Aorta (tissue), 5 donors: ENCODE measurements around the gene CLDN2. TPM values are rescaled to one million over a fixed set of nuclear protein-coding genes. Genes with fewer than 3 reads are reported as not detected.

ENCODE experiments used
- ATAC-seq: fragments of 200-7000 bp; cut with Tn5 transposase; one replicate; pipeline ENCODE4 v1.9.1; 2022; ENCODE audit warnings: moderate library complexity; ENCODE audit not compliant: low FRiP score
- DNase-seq, 2 donors: peaks; one replicate each; pipeline ENCODE4 v3.0.0-alpha.2; 2020
- H3K27ac ChIP-seq, 2 donors: one replicate each; pipeline ENCODE4 v1.5.1; 2013; ENCODE audit warnings: low read length in 2 of 2, mild to moderate bottlenecking in 2 of 2, moderate library complexity in 2 of 2, control low read depth in 1 of 2, inconsistent platforms in 1 of 2, low read depth in 1 of 2
- H3K27me3 ChIP-seq, 2 donors: one replicate each; pipeline ENCODE4 v1.6.1; 2013; ENCODE audit warnings: control low read depth in 1 of 2, low read length in 1 of 2, mild to moderate bottlenecking in 1 of 2, moderate library complexity in 1 of 2; ENCODE audit not compliant: insufficient read depth in 2 of 2, control insufficient read depth in 1 of 2
- H3K36me3 ChIP-seq, 2 donors: one replicate each; pipeline ENCODE4 v1.6.1; 2013; ENCODE audit warnings: control low read depth in 1 of 2, low read length in 1 of 2, mild to moderate bottlenecking in 1 of 2; ENCODE audit not compliant: insufficient read depth in 2 of 2, control insufficient read depth in 1 of 2
- H3K4me1 ChIP-seq, 2 donors: one replicate each; pipeline ENCODE4 v1.6.1; 2013; ENCODE audit warnings: low read length in 2 of 2, control low read depth in 1 of 2, mild to moderate bottlenecking in 1 of 2, moderate library complexity in 1 of 2; ENCODE audit not compliant: insufficient read depth in 2 of 2, control insufficient read depth in 1 of 2
- H3K4me3 ChIP-seq, 2 donors: one replicate each; pipeline ENCODE4 v1.5.1; 2013; ENCODE audit warnings: low read length in 2 of 2, control low read depth in 1 of 2, mild to moderate bottlenecking in 1 of 2
- H3K9me3 ChIP-seq: one replicate; pipeline ENCODE4 v1.6.1; 2013; ENCODE audit warnings: mild to moderate bottlenecking, low read length; ENCODE audit not compliant: control insufficient read depth
- WGBS, 2 donors: extraction: QIAGEN DNeasy Blood & Tissue Kit; methylation state at CpG; one replicate each; pipeline ENCODE4 v1.1.7; 2013; 5-methylcytosine and 5-hydroxymethylcytosine counted together
- intact Hi-C, 2 donors: fragments of 100-400 bp; cut with DNase I; formaldehyde crosslinking; loops; one replicate each; pipeline versions ENCODE4 v1.14.2 to v1.15.0; 2022
- polyA plus RNA-seq, 2 donors: library from polyadenylated mRNA; stranded (reverse); fragments of 200-250 nt; gene quantifications; one replicate each; pipeline ENCODE4 v1.2.3, GENCODE V29; 2013
- total RNA-seq, 2 donors: library from RNA; stranded (reverse); fragmentation: NEBNext Ultra II Directional; extraction: Animal tissue kit (Norgen Biotek cat#: 25700); gene quantifications; one replicate each; pipeline ENCODE4 v1.2.1, GENCODE V29; 2021
- donor health status: healthy with polysubstance abuse.
- donor health status: Bipolar disorder and iron deficiency.
- donor health status: DM: no; HTN: no; CAD: no.
- donor health status: DM: no; HTN: no; CAD: no.
- donor health status: DM: yes; HTN: yes; CAD: no.

The CLDN2 gene
- total and polyA plus RNA-seq, 4 donors, result not detected

DNA sequence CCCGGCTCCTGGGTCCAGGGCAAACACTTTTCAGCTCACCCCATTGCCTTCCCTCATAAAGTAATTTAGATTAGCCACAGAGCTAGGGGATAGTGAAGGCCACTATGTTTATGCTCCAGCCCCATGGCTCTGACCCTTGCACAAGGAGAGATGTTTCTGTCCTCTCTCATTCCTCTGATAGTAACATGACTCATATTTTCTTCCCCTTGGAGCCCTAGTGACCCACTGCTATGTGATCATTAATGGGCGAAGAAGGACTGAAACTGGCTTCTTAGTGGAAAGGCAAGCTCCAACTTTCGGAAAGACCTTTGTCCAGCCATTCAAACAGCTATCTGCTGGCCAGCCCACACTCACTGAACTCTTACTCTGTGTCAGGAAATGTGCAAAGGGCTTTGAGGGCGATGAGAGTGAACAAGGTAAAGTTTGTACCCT lies 12.3 kb downstream of the CLDN2 start:
- Histone ChIP-seq H3K27me3 (no peaks in the 10 kb centered on the region), H3K36me3 (no peaks in the 10 kb centered on the region), H3K4me1 (no peaks in the 10 kb centered on the region), H3K4me3 (no peak overlapping the region), H3K9me3 (no peaks in the 10 kb centered on the region), H3K27ac (no peak overlapping the region)
- intact Hi-C loops, result no loop called here
- ATAC-seq (peak; percentile 63), DNase-seq (no peak)
- 58 to 83% methylated on average over 4 of the region's 4 CpGs for WGBS, 2 donors

DNA sequence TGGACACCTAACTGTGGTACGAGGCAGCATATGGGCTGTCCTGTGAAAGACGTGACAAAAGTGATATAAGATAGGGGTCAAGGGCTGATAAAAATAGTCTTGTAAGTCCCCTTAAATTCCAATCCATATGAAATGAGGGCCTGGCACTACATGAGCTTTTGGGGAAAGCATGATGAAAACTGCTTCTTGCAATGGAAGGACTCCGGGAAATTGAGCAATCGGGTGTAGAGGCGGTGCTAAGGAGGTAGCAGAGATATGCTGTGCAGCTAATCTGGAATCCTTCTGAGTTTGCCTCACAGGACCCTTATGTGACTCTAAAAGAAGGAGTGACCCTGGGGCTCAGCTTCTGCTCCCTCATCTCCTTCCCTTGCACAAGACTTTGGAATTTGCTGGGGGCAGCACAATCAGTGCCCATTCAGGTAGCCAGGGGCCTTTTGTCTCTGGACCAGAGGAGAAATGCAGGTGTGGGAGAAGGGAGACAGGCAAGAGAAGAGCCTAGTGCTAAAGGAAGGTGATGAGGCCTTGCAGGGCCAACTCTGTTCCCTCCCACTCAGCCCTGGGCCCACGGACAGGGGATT lies 12.8 kb downstream of the CLDN2 start:
- H3K27ac ChIP-seq, result no peak overlapping the region
- ATAC-seq, result peak; percentile 49
- 66 to 69% methylated on average over 6 of the region's 6 CpGs for WGBS, 2 donors
- no peak for DNase-seq
- H3K36me3 ChIP-seq, result no peaks in the 10 kb centered on the region
- no peaks in the 10 kb centered on the region for H3K4me1 ChIP-seq
- H3K9me3 ChIP-seq, result no peaks in the 10 kb centered on the region
- intact Hi-C loops, result no loop called here
- H3K27me3 ChIP-seq, result no peaks in the 10 kb centered on the region
- no peak overlapping the region for H3K4me3 ChIP-seq

DNA sequence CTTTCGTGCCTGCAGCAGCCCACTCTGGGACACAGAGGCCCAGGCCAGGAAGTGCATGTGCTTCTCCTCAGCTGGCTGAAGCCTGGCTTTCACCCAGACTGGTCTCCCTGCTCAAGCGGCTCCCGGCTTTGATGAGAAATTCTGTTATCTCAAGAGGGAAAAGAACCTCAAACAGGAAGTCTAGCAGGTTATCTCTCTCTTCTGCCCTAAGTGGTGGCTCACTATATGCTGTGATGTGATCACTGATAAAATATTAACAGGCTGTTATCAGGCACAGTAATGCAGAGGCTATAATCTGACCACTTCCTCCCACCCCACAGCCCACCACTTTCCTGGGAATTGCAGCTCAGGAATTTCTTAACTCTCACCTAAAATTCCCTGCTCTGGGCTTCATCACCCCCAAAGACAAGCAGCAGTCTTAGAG lies 13.3 kb downstream of the CLDN2 start:
- 23 to 58% methylated on average over 3 of the region's 3 CpGs for WGBS, 2 donors
- ATAC-seq (no peak), DNase-seq (no peak)
- Histone ChIP-seq H3K27ac (no peak overlapping the region), H3K4me3 (no peak overlapping the region), H3K36me3 (no peaks in the 10 kb centered on the region), H3K27me3 (no peaks in the 10 kb centered on the region), H3K9me3 (no peaks in the 10 kb centered on the region), H3K4me1 (no peaks in the 10 kb centered on the region)
- intact Hi-C loops, result no loop called here

DNA sequence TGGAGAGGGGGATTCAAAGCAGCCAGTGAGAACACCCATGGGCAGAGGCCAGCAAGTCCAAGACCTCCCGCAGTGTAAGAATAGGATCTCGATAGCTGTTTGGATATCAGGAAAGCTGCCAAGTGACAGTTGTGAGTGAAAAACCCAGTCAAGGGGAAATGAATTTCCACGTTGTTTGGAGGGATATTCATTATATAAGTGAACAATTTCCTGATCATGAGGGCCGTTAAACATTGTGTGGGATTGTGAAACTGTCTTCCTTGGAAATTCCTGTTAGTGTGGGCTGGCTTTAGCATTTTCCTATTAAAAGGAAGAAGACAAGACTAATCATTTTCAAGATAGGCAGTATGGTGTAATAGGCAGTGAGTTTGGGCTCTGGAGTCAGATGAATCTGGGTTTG lies 15.0 kb downstream of the CLDN2 start:
- WGBS, 2 donors, result 47 to 49% methylated on average over 4 of the region's 4 CpGs
- Histone ChIP-seq H3K27me3 (no peaks in the 10 kb centered on the region), H3K27ac (no peak overlapping the region), H3K4me1 (no peaks in the 10 kb centered on the region), H3K9me3 (no peaks in the 10 kb centered on the region), H3K36me3 (no peaks in the 10 kb centered on the region), H3K4me3 (no peak overlapping the region)
- intact Hi-C loops, result no loop called here
- DNase-seq (no peak), ATAC-seq (no peak)

DNA sequence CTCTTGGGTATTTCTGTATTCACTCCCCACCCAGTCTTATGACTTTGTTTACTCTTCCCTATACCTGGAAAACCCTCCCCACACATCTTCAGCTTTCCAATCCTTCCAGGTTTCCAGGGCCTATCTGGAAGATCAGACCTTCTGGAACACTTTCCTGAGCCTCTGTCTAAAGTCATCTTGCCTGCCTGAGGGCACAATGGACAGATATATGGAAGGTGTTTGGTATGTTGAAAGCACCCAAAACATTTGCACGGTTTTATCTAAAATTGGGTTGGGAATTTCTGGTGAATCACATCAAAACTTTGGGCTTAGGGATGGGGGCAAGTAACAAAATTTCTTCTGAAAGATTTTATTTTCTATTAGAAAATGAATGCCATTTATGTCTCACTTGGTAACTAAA lies 16.0 kb downstream of the CLDN2 start:
- Histone ChIP-seq H3K27ac (no peak overlapping the region), H3K27me3 (no peaks in the 10 kb centered on the region), H3K9me3 (no peaks in the 10 kb centered on the region), H3K36me3 (no peaks in the 10 kb centered on the region), H3K4me3 (no peak overlapping the region), H3K4me1 (no peaks in the 10 kb centered on the region)
- WGBS, 2 donors, result 42 to 85% methylated on average over 1 of the region's 1 CpG
- no peak for ATAC-seq
- DNase-seq, result no peak
- intact Hi-C loops, result no loop called here

DNA sequence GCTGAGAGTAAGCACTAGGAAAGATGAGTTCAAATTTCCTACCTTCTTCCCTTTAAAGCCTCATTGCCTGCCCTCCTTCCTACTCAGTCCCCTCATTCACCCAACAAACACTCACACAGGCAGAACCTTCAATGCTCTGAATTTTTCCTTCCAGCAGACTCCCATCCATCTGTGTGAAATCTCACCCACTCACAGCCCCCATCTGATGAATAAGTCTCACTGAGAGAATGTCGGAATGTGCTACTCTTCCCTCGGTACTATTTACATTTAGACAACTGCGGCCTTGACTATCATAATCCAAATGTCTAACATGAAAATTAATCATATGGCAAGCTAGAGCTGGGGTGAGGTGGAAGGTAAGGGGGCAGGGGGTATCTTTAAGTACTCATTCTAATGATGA lies 19.4 kb downstream of the CLDN2 start:
- ATAC-seq (no peak), DNase-seq (no peak)
- Histone ChIP-seq H3K27me3 (no peaks in the 10 kb centered on the region), H3K9me3 (no peaks in the 10 kb centered on the region), H3K27ac (no peak overlapping the region), H3K4me3 (no peak overlapping the region), H3K4me1 (no peaks in the 10 kb centered on the region), H3K36me3 (peaks cover 0 to 2% of the 10 kb centered on the region in 2 donors)
- intact Hi-C loops, result no loop called here
- 70 to 73% methylated on average over 3 of the region's 3 CpGs for WGBS, 2 donors

DNA sequence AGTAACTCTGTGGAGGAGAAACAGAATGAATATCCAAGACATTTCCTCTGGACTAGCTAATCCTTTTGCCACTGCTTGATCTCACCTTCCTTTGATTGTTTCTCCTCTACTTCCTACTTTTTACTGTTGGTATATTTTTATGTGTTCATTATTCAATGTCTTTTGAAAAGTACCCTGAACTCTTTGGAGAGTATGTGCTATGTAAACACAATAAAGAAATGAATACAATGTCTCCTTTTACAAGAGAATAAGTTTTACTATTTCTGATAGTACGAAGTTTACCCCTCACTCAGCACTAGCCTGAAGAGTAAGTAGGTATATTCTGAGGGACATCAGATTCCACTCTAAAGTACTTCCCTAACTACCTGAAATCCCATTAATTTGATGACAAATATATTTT lies 19.9 kb downstream of the CLDN2 start:
- no peaks in the 10 kb centered on the region for H3K27me3 ChIP-seq
- H3K36me3 ChIP-seq, result peaks cover 0 to 2% of the 10 kb centered on the region in 2 donors
- no peaks in the 10 kb centered on the region for H3K9me3 ChIP-seq
- DNase-seq (no peak), ATAC-seq (no peak)
- H3K27ac ChIP-seq, result no peak overlapping the region
- intact Hi-C loops, result loop anchor here in 1 of 2 donors (5.0 kb wide), 1 partner anchor 43 kb away; no protein-coding TSS in a partner anchor
- 77 to 87% methylated on average over 1 of the region's 1 CpG for WGBS, 2 donors
- no peak overlapping the region for H3K4me3 ChIP-seq
- H3K4me1 ChIP-seq, result no peaks in the 10 kb centered on the region

DNA sequence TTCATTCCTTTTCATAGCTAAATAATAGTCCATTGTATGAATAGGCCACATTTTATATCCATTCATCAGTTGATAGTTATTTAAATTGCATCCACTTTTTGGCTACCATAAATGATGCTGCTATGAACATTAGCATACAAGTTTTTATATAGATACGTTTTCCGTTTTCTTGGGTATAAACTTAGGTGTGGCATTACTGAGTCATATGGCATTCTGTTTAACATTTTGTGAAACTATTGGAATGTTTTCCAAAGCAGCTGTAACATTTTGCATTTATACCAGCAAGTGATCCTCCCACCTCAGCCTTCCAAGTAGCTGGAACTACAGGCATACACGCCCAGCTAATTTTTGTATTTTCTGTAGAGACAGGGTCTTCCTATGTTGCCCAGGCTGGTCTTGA lies 26.3 kb downstream of the CLDN2 start:
- Histone ChIP-seq H3K4me3 (no peak overlapping the region), H3K4me1 (no peaks in the 10 kb centered on the region), H3K9me3 (no peaks in the 10 kb centered on the region), H3K27me3 (no peaks in the 10 kb centered on the region), H3K36me3 (peaks cover 0 to 2% of the 10 kb centered on the region in 2 donors), H3K27ac (no peak overlapping the region)
- intact Hi-C loops, result no loop called here
- 83 to 96% methylated on average over 3 of the region's 3 CpGs for WGBS, 2 donors
- ATAC-seq (no peak), DNase-seq (no peak)

DNA sequence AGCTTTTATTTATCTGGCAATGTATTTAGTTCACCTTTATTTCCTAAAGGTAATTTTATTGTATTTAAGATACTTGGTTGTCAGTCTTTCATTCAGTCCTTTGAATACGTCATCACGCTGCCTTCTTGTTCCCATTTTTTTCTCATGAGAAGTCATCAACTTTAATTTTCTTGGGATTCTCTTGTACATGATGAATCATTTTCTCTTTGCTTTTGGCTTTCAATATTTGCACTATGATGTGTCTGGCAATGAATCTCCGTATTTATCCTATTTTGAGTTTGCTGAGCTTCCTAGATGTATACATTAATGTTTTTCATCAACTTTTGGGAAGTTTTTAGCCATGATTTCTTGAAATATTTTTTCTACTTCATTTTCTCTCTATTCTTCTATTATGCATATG lies 28.4 kb downstream of the CLDN2 start:
- 81 to 96% methylated on average over 3 of the region's 3 CpGs for WGBS, 2 donors
- no peaks in the 10 kb centered on the region for H3K36me3 ChIP-seq
- ATAC-seq (no peak), DNase-seq (no peak)
- no peaks in the 10 kb centered on the region for H3K9me3 ChIP-seq
- H3K27me3 ChIP-seq, result no peaks in the 10 kb centered on the region
- H3K27ac ChIP-seq, result no peak overlapping the region
- H3K4me1 ChIP-seq, result no peaks in the 10 kb centered on the region
- H3K4me3 ChIP-seq, result no peak overlapping the region
- intact Hi-C loops, result no loop called here
